ENCODE measurements around the gene USP11.
"Not testable (repeated sequence)": the region's sequence is repeated elsewhere in the genome, so short reads cannot be mapped to it uniquely, and the experiment has no call there.

Gene USP11

DNA sequence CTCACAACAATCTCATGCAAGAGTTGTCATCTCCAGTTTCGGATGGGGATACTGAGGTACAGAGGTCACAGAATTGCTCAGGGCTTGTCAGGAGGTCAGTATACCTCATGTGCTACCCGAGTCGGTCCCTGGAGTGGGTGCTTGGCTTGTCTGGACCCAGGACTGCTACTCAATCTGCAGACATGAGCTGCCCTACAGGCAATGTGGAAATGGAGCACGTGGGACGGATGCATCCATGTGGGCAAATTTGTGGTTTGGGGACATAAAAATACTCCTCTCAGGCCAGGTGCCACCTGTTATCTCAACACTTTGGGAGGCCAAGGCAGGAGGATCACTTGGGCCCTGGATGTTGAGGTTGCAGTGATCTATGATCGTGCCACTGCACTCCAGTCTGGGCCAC, 15.8 kb downstream of the USP11 start:
- no peak for DNase-seq

DNA sequence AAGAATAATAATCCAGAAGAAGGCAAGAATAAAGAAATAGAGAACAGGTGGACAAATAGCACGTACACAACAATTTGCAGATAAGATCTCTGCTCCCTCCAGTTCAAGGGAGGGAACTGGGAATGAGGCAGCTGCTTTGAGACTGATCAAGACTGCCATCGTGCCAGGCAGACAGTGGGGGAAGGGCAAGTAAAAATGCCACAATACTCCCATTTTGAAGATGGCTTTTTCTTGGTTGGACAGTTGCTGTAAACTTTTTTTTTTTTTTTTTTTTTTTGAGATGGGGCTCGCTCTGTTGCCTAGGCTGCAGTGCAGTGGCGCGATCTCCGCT, 17.2 kb downstream of the USP11 start:
- DNase-seq = no peak

DNA sequence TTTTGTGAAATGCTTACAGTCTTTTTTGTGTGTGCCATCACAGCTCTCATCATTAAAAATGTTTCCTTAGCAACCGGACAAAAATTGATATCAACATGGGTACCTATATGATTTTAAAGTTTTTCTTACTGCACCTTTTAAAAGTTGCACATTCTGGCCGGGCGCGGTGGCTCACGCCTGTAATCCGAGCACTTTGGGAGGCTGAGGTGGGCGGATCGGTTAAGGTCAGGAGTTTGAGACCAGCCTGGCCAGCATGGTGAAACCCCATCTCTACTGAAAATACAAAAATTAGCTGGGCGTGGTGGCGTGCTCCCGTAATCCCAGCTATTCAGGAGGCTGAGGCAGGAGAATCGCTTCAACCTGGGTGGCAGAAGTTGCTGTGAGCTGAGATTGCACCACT, 24.8 kb downstream of the USP11 start:
- DNase-seq = not testable (repeated sequence)

DNA sequence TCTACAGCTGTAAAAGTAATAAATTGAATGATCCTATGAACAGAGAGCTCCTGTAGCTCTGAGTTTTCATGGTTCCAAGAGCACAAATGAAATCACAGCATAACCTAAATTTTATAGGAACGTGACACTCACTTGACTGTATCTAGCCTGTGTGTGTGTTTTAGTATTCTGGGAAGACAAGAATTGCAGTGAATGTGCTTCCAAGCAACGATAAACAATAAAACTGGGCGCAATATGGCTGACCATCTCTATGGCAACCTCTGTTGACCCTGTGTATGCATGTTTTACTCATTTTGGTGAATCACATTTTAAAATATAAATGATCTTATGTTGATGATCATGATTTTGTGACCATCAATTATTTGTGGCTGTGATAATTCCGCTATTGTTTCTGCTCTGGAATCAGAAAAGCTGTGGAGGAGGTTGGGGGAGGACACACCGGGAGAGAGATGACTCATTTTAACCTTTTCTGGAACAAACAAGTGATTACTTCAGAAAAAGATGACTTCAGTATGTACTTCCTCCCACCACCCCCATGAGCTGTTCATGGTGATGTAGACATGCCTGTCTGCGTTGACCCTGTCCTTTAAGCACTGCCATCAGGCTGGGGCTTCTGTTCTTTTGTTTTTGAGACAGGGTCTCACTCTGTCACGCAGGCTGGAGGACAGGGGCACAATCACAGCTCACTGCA, 31.8 kb downstream of the USP11 start:
- DNase-seq = no peak

DNA sequence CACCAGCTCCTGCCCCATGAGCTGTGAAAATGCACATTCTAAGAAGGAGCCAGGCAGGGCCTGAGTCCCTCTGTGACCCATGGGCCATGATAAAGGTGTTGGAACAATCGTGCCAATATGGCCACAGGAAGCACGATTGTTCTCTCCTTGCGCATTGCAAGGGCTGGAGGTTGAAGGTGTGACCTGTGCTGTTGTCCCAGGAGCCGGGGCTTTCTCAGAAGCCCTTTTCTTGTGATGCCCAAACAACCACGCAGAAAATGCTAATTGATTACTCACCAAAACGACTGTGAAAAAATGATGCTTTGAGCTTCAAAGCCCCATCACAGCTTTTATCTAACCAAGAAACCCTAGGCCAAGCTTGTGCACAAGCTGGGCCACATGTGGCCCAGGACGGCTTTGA, 33.8 kb downstream of the USP11 start:
- DNase-seq = no peak

GRCh38 chrX:47272013-47272408, 39.2 kb downstream of the USP11 start:
- no peak for DNase-seq

DNA sequence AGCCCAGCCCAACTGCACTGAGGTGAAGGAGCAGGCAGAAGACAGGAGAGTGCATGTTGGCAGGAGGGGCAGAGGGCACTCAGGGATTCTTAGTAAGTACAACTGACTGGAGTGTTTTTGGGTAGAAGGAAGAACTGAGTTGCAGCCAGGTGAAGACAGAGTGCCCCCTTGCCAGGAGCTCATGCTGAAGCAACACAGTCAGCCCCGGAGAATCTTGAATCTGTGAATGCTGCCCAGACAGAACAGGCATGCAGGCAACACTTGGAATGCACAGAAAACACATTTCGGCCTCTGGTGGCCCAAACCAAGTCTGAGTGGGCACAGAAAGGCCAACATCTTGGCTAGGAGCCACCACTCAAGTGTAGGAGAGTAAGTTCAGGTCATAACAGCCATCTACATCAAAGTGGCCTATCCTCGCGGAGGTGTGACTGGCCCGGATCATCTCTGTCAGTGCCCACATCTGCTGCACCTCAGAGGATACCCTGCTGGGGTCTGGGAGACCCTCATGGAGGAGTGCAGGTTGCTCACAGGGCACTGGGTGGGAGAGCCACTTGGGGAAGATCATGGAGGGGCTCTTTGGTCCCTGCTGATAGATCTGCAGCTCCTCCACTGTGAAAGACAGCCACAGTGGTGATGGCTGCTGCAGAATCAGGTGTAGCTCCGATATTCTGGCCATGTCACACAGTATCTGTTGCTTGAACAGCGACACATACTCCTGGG, 40.4 kb downstream of the USP11 start:
- DNase-seq = no peak

GRCh38 chrX:47278691-47279090, 45.9 kb downstream of the USP11 start:
- no peak for DNase-seq

GRCh38 chrX:47283015-47283771, 50.4 kb downstream of the USP11 start:
- DNase-seq = peak; percentile 60

DNA sequence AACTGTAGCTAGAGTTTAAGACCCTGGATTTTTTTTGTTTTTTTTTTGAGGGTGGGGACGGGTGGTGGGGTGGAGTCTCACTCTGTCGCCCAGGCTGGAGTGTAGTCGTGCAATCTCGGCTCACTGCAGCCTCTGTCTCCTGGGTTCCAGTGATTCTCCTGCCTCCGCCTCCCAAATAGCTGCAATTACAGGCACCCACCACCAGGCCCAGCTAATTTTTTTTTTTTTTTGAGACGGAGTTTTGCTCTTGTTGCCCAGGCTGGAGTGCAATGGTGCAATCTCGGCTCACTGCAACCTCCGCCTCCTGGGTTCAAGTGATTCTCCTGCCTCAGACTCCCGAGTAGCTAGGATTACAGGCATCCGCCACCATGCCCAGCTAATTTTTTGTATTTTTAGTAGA, 51.8 kb downstream of the USP11 start:
- not testable (repeated sequence) for DNase-seq

DNA sequence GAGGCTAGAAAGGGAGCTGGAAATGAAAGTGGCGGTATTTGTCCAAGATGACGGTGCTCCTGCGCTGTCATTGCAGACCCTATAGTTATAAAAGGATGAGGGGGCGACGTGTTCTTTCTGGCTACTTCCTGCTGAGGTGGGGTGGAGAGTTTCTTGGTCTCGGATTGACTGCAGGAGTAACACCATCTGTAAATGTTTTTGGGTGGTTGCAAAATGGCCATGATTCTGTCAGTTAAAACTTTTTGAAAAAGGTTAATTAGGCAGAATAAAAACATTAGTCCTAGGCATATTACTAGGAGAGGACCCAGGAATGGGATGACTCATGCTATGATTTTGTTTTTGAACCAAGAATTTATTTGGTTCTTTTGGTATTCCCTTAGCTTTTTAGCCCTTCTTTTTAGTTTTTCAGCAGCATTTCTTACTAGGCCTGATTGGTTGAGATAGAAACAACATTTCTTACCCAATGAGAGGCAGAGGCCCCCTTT, 53.1 kb downstream of the USP11 start:
- DNase-seq = no peak

DNA sequence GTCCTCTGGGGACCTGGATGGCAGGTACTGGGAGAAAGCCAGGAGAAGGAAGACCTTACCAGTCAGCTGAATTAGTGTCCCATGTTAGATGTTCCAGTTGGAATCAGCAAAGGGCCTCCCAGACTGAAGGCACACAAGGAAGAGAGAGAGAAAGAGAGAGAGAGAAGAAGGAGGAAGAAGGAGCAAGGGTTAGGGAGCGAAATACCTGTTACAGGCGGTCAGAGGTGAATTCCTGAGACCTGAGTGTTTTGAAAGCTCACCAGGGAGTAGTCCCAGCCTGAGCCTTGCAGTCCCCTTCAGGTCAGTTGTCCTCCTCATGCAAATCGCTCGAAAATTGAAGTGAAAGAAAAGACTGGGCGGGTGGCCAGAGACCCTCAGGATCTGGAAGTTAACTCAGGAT, 60.3 kb downstream of the USP11 start:
- no peak for DNase-seq

- DNase-seq = no peak
Observed at GRCh38 chrX:47296766-47297365, 64.1 kb downstream of the USP11 start.

- DNase-seq = no peak
Observed at GRCh38 chrX:47297874-47298273, 65.1 kb downstream of the USP11 start.
